SU-DHL-6 (cell line): Measurements from ENCODE around the gene LINGO4.

Experiments used
- H2AFZ ChIP-seq: fragments of 200-600 bp; sonication (generic); 2 replicates; pipeline ENCODE4 v1.6.1; 2014; ENCODE audit warnings: low read depth, mild to moderate bottlenecking, moderate library complexity, mixed read lengths, antibody characterized with exemption, low read length; ENCODE audit not compliant: severe bottlenecking
- H3F3A ChIP-seq: fragments of 200-600 bp; shearing (Covaris generic); 2 replicates; pipeline ENCODE4 v1.6.0; 2016; ENCODE audit warnings: antibody characterized with exemption, mild to moderate bottlenecking; ENCODE audit not compliant: insufficient read depth
- H3K27ac ChIP-seq: fragments of 200-600 bp; sonication (generic); 2 replicates; pipeline ENCODE4 v1.5.1; 2016; ENCODE audit warnings: low read depth, mild to moderate bottlenecking, low read length, moderate library complexity, mixed read lengths
- H3K27me3 ChIP-seq: fragments of 200-600 bp; sonication (generic), shearing (Covaris generic); 2 replicates; pipeline ENCODE4 v1.6.0; 2014; ENCODE audit warnings: mild to moderate bottlenecking, low read length
- H3K36me3 ChIP-seq: fragments of 200-600 bp; sonication (generic); 2 replicates; pipeline ENCODE4 v1.6.1; 2014; ENCODE audit warnings: mild to moderate bottlenecking, low read length, mixed read lengths
- H3K4me2 ChIP-seq: fragments of 300-600, 200-600 bp; shearing (Covaris generic), sonication (generic); 2 replicates; pipeline ENCODE4 v1.6.0; 2014; ENCODE audit warnings: low read length, low read depth, mild to moderate bottlenecking; ENCODE audit not compliant: poor library complexity, severe bottlenecking
- H3K4me3 ChIP-seq: fragments of 200-600 bp; sonication (generic); 2 replicates; pipeline ENCODE4 v1.5.1; 2014; ENCODE audit warnings: antibody characterized with exemption, low read length, mild to moderate bottlenecking, mixed read lengths; ENCODE audit not compliant: insufficient read depth, poor library complexity, severe bottlenecking
- H3K79me2 ChIP-seq: fragments of 200-600 bp; sonication (generic); 2 replicates; pipeline ENCODE4 v1.6.1; 2014; ENCODE audit warnings: mild to moderate bottlenecking, low read length, moderate library complexity; ENCODE audit not compliant: insufficient read depth
- H3K9ac ChIP-seq: fragments of 200-600 bp; sonication (generic); 2 replicates; pipeline ENCODE4 v1.7.0; 2014; ENCODE audit warnings: mild to moderate bottlenecking, low read length
- H3K9me2 ChIP-seq: fragments of 200-600 bp; sonication (generic); replicated peaks from 2 replicates; pipeline ENCODE4 v1.6.1; 2014; ENCODE audit warnings: low read length; ENCODE audit not compliant: insufficient read depth
- H3K9me3 ChIP-seq: fragments of 200-600 bp; sonication (generic); 2 replicates; pipeline ENCODE4 v1.6.1; 2014; ENCODE audit warnings: low read length, mixed read lengths; ENCODE audit not compliant: insufficient read depth
- H4K20me1 ChIP-seq: fragments of 200-600 bp; sonication (generic); 2 replicates; pipeline ENCODE4 v1.6.1; 2014; ENCODE audit warnings: low read depth, mild to moderate bottlenecking, antibody characterized with exemption, low read length, moderate library complexity, mixed read lengths
- CTCF ChIP-seq: fragments of 200-600 bp; sonication (generic); IDR thresholded peaks from one replicate; pipeline ENCODE4 v1.5.1; 2017; ENCODE audit warnings: antibody characterized with exemption, mild to moderate bottlenecking, low read length, moderate library complexity; ENCODE audit not compliant: insufficient read depth, poor library complexity, severe bottlenecking
- EZH2phosphoT487 ChIP-seq: fragments of 200-600 bp; sonication (generic), shearing (Covaris generic); conservative IDR thresholded peaks from 2 replicates; pipeline ENCODE4 v1.6.1; 2018; ENCODE audit warnings: mild to moderate bottlenecking, antibody characterized with exemption, low read length, moderate library complexity, mixed read lengths

Gene LINGO4

DNA sequence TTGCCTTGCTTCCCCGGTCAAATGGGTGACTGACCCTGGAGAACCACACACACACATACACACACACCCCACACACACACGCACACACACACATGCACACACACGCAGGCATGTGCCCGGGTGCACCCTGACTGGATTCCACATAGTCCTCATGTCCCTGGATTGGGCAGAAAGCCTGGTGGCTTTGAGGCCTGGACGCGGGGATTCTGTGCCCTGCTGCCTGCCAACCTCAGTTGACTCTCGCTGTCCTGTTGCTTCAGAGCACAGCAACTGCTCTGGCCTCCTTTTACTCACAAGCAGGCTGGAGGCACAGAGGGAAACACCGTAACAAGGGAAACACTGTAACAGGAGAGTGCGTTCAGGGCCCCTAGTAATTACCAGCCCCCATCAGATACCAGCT, 20.0 kb upstream of the LINGO4 start:
- Histone ChIP-seq H3K27ac (no peak overlapping the region), H3F3A (no peaks in the 10 kb centered on the region), H2AFZ (no peak overlapping the region), H3K4me2 (no peak overlapping the region), H3K4me3 (no peak overlapping the region), H4K20me1 (no peaks in the 10 kb centered on the region), H3K27me3 (no peaks in the 10 kb centered on the region), H3K79me2 (no peaks in the 10 kb centered on the region), H3K9ac (no peak overlapping the region), H3K9me2 (no peaks in the 10 kb centered on the region), H3K36me3 (no peaks in the 10 kb centered on the region), H3K9me3 (no peaks in the 10 kb centered on the region)
- TF ChIP-seq CTCF (no peak), EZH2phosphoT487 (no peak)

- Histone ChIP-seq H3F3A (no peaks in the 10 kb centered on the region), H3K4me2 (no peak overlapping the region)
- no peak for TF ChIP-seq CTCF
- no peak for TF ChIP-seq EZH2phosphoT487
These were observed 18.0 kb upstream of the LINGO4 start for GRCh38 chr1:151823175-151823574.

GRCh38 chr1:151822404-151822803, 17.2 kb upstream of the LINGO4 start:
- no peaks in the 10 kb centered on the region for H3K9me2 ChIP-seq
- H3F3A ChIP-seq: no peaks in the 10 kb centered on the region
- no peaks in the 10 kb centered on the region for H3K27me3 ChIP-seq
- no peaks in the 10 kb centered on the region for H3K9me3 ChIP-seq
- H2AFZ ChIP-seq: no peak overlapping the region
- no peaks in the 10 kb centered on the region for H3K79me2 ChIP-seq
- no peak overlapping the region for H3K9ac ChIP-seq
- no peaks in the 10 kb centered on the region for H4K20me1 ChIP-seq
- H3K36me3 ChIP-seq: no peaks in the 10 kb centered on the region
- H3K4me3 ChIP-seq: no peak overlapping the region
- TF ChIP-seq EZH2phosphoT487: no peak
- no peak for TF ChIP-seq CTCF
- H3K4me2 ChIP-seq: no peak overlapping the region
- no peak overlapping the region for H3K27ac ChIP-seq

More at GRCh38 chr1:151823175-151823574, 18.0 kb upstream of the LINGO4 start:
- Histone ChIP-seq H3K9ac (no peak overlapping the region), H2AFZ (no peak overlapping the region), H3K27ac (no peak overlapping the region), H3K9me2 (no peaks in the 10 kb centered on the region), H3K4me3 (no peak overlapping the region), H3K9me3 (no peaks in the 10 kb centered on the region), H3K79me2 (no peaks in the 10 kb centered on the region), H3K27me3 (no peaks in the 10 kb centered on the region), H3K36me3 (no peaks in the 10 kb centered on the region), H4K20me1 (no peaks in the 10 kb centered on the region)

DNA sequence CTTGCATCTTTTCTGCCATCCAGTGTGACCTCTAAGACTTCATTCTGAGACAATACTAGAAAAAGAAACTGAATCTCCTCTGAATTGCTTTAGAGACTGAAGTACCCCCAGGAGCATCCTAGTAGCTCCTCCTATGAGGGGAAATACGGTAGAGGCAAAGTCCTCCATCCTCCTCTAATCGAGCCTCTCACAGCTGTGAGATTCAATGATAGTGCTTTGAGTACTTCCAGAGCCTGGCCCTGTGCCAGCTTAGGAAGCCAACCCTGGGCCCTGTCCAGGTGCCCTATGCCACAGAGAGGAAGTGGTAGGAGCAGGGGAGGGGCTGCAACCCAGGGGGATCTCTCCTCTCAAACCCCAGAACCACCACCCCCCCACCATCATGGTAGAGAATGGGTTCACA, 15.7 kb upstream of the LINGO4 start:
- H3K4me2 ChIP-seq: no peak overlapping the region
- no peak overlapping the region for H3K9ac ChIP-seq

More for the DNA sequence above, 15.7 kb upstream of the LINGO4 start:
- no peak for TF ChIP-seq CTCF
- TF ChIP-seq EZH2phosphoT487: no peak
- Histone ChIP-seq H3K79me2 (no peaks in the 10 kb centered on the region), H3K36me3 (no peaks in the 10 kb centered on the region), H2AFZ (no peak overlapping the region), H4K20me1 (no peaks in the 10 kb centered on the region), H3K9me2 (no peaks in the 10 kb centered on the region), H3K4me3 (no peak overlapping the region), H3K27me3 (no peaks in the 10 kb centered on the region), H3K9me3 (no peaks in the 10 kb centered on the region), H3F3A (no peaks in the 10 kb centered on the region), H3K27ac (no peak overlapping the region)
